Measurements from ENCODE around the gene VSIG10. TPM values are rescaled to one million over a fixed set of nuclear protein-coding genes. Genes with fewer than 3 reads are reported as not detected.

The VSIG10 gene
- polyA plus RNA-seq, 1 experiment, result 9.3 TPM

DNA sequence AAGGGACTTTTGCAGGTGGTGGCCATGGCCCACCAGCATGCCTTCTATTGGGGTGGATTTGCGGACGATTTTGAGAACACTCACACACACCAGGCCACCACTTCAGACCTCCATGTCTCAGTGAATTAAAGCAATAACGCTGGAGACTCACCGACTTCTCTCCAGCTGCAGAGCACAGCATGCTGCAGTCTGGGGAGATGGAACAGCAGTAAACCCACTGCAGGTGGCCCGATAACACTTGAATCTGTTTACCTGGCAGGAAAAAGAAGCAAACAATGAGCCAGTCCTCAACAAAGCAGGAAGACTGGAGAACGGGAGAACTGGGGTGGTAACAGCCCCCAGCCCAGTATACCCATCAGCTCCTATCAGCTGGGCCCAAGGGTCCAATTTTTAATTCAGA, 65.7 kb downstream of the VSIG10 start:
- TF ChIP-seq, protein P1, sequence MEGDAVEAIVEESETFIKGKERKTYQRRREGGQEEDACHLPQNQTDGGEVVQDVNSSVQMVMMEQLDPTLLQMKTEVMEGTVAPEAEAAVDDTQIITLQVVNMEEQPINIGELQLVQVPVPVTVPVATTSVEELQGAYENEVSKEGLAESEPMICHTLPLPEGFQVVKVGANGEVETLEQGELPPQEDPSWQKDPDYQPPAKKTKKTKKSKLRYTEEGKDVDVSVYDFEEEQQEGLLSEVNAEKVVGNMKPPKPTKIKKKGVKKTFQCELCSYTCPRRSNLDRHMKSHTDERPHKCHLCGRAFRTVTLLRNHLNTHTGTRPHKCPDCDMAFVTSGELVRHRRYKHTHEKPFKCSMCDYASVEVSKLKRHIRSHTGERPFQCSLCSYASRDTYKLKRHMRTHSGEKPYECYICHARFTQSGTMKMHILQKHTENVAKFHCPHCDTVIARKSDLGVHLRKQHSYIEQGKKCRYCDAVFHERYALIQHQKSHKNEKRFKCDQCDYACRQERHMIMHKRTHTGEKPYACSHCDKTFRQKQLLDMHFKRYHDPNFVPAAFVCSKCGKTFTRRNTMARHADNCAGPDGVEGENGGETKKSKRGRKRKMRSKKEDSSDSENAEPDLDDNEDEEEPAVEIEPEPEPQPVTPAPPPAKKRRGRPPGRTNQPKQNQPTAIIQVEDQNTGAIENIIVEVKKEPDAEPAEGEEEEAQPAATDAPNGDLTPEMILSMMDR (IDR thresholded peaks at IDR 0.05; ENCODE audit: insufficient read depth, low read depth, low read length), result no peak
- POLR2A ChIA-PET, result no interaction called here
- DNase-seq (ENCODE audit: low read depth), result no peak
- peaks cover 37% of the 10 kb centered on the region for H3K36me3 ChIP-seq (ENCODE audit: control insufficient read depth, insufficient read depth, low read length)
- no peaks in the 10 kb centered on the region for H3K27me3 ChIP-seq (ENCODE audit: control insufficient read depth, insufficient read depth, low read length)
- CTCF ChIA-PET, result no interaction called here
- no peak overlapping the region for H3K4me3 ChIP-seq (ENCODE audit: low read depth, low read length)

- CTCF ChIA-PET, result interaction anchor here (0.9 to 3.7 kb wide), 3 partner anchors 10 to 212 kb away, joined by 3 to 31 read pairs (median 4); no protein-coding TSS in a partner anchor
- POLR2A ChIA-PET, result no interaction called here
- TF ChIP-seq, protein P1 (IDR thresholded peaks at IDR 0.05; ENCODE audit: insufficient read depth, low read depth, low read length), result no peak
Measured at GRCh38 chr12:118036672-118037411, 67.0 kb downstream of the VSIG10 start.

DNA sequence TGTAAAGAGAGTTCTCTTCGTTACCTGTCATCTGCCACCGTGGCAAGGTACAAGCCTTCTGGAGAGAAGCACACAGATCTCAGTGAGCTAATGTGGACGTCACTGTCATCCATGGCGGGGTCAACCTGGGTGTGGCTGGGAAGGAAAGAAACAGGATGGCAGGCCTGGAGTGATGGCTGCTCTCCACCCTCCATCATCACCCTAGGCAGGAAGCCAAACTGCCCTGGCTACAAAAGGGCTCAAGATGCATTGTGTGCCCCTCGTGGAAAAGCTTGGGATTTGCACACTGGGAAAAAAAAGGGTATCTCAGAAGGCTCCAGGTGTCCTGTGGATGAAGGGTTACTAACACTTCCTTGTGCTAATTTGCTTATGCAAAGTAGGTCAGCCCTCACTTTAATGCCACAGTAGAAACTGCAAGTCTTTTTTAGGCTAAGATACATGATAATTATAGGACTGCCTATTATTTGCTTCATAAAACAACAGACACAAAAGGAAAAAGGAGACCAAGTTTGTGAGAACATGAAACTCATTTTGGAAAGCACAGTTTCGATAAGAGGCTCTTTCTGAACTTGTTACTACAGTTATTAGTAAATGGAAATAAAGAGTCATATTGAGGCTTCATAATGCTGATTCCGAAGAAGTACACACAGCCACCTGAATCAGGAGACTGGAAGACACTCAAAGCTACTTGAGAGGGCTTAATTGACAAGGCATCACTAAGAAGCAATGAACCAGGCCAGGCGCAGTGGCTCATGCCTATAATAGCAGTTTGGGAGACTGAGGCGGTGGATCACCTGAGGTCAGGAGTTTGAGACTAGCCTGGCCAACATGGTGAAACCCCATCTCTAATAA, 68.4 kb downstream of the VSIG10 start:
- ChIA-PET POLR2A (no interaction called here), CTCF (interaction anchor here (0.5 to 3.7 kb wide), 7 partner anchors 8 to 383 kb away, joined by 3 to 31 read pairs (median 4); no protein-coding TSS in a partner anchor)
- no peaks in the 10 kb centered on the region for H3K27me3 ChIP-seq (ENCODE audit: control insufficient read depth, insufficient read depth, low read length)
- no peak for DNase-seq (ENCODE audit: low read depth)
- H3K4me3 ChIP-seq (ENCODE audit: low read depth, low read length), result no peak overlapping the region
- H3K36me3 ChIP-seq (ENCODE audit: control insufficient read depth, insufficient read depth, low read length), result peaks cover 33% of the 10 kb centered on the region
- TF ChIP-seq, protein P1 (IDR thresholded peaks at IDR 0.05; ENCODE audit: insufficient read depth, low read depth, low read length), result peak; percentile 16; the same call in 1 of the 2 replicates

More at GRCh38 chr12:118036672-118037411, 67.0 kb downstream of the VSIG10 start:
- Histone ChIP-seq H3K36me3 (ENCODE audit: control insufficient read depth, insufficient read depth, low read length) (peaks cover 37% of the 10 kb centered on the region), H3K27me3 (ENCODE audit: control insufficient read depth, insufficient read depth, low read length) (no peaks in the 10 kb centered on the region), H3K4me3 (ENCODE audit: low read depth, low read length) (no peak overlapping the region)
- DNase-seq (ENCODE audit: low read depth), result no peak

- Histone ChIP-seq H3K4me3 (ENCODE audit: low read depth, low read length) (no peak overlapping the region), H3K27me3 (ENCODE audit: control insufficient read depth, insufficient read depth, low read length) (no peaks in the 10 kb centered on the region), H3K36me3 (ENCODE audit: control insufficient read depth, insufficient read depth, low read length) (peaks cover 34% of the 10 kb centered on the region)
- ChIA-PET POLR2A (no interaction called here), CTCF (interaction anchor here (1.1 to 3.7 kb wide), 7 partner anchors 9 to 160 kb away, joined by 3 to 31 read pairs (median 4); no protein-coding TSS in a partner anchor)
- DNase-seq (ENCODE audit: low read depth), result no peak
- TF ChIP-seq, protein P1 (IDR thresholded peaks at IDR 0.05; ENCODE audit: insufficient read depth, low read depth, low read length), result peak; percentile 58
Measured at GRCh38 chr12:118034429-118035189, 69.2 kb downstream of the VSIG10 start.

Data from BJ (cell line).